GM23248 (cell line): ENCODE measurements around the gene BICRA. TPM values are rescaled to one million over a fixed set of nuclear protein-coding genes. Genes with fewer than 3 reads are reported as not detected.

Experiments
- DNase-seq: peaks from one replicate; pipeline ENCODE4 v3.0.0-alpha.2; 2015
- H2AFZ ChIP-seq: fragments of 200-600 bp; sonication (generic); 2 replicates; pipeline ENCODE4 v1.6.1; 2016; ENCODE audit warnings: antibody characterized with exemption
- H3F3A ChIP-seq: fragments of 200-600 bp; sonication (generic); 2 replicates; pipeline ENCODE4 v1.6.1; 2016; ENCODE audit warnings: mild to moderate bottlenecking, antibody characterized with exemption, mixed run types; ENCODE audit not compliant: insufficient read depth
- H3K27ac ChIP-seq: fragments of 200-600 bp; sonication (generic); 2 replicates; pipeline ENCODE4 v1.5.1; 2016; ENCODE audit warnings: mild to moderate bottlenecking
- H3K27me3 ChIP-seq: fragments of 200-600 bp; sonication (generic); replicated peaks from 2 replicates; pipeline ENCODE4 v1.6.1; 2016; ENCODE audit warnings: mild to moderate bottlenecking; ENCODE audit not compliant: insufficient read depth
- H3K36me3 ChIP-seq: fragments of 200-600 bp; sonication (generic); 2 replicates; pipeline ENCODE4 v1.6.1; 2016; ENCODE audit warnings: low read depth, mild to moderate bottlenecking
- H3K4me1 ChIP-seq: fragments of 200-600 bp; sonication (generic); 2 replicates; pipeline ENCODE4 v1.6.1; 2016; ENCODE audit warnings: mild to moderate bottlenecking; ENCODE audit not compliant: insufficient read depth
- H3K4me2 ChIP-seq: fragments of 200-600 bp; sonication (generic); one replicate; pipeline ENCODE4 v1.6.1; 2016; ENCODE audit warnings: mild to moderate bottlenecking; ENCODE audit not compliant: unreplicated experiment
- H3K4me3 ChIP-seq: fragments of 200-600 bp; sonication (generic); 2 replicates; pipeline ENCODE4 v1.5.1; 2016; ENCODE audit warnings: mild to moderate bottlenecking
- H3K79me2 ChIP-seq: fragments of 200-600 bp; sonication (generic); 2 replicates; pipeline ENCODE4 v1.6.1; 2016; ENCODE audit warnings: mild to moderate bottlenecking; ENCODE audit not compliant: insufficient read depth
- H3K9ac ChIP-seq: fragments of 200-600 bp; sonication (generic); 2 replicates; pipeline ENCODE4 v1.6.1; 2016; ENCODE audit warnings: mild to moderate bottlenecking
- H3K9me2 ChIP-seq: fragments of 200-600 bp; sonication (generic); 2 replicates; pipeline ENCODE4 v1.6.1; 2016; ENCODE audit warnings: mixed run types, mild to moderate bottlenecking, moderate library complexity; ENCODE audit not compliant: insufficient read depth
- H3K9me3 ChIP-seq: fragments of 200-600 bp; sonication (generic); one replicate; pipeline ENCODE4 v1.6.1; 2017; ENCODE audit warnings: low read depth
- H4K20me1 ChIP-seq: fragments of 200-600 bp; sonication (generic); 2 replicates; pipeline ENCODE4 v1.6.0; 2016; ENCODE audit not compliant: insufficient read depth
- EZH2 ChIP-seq: fragments of 200-600 bp; sonication (generic); IDR thresholded peaks from 2 replicates; pipeline ENCODE4 v1.6.1; 2018; ENCODE audit warnings: antibody characterized with exemption, mild to moderate bottlenecking; ENCODE audit not compliant: insufficient read depth, poor library complexity, severe bottlenecking
- EZH2phosphoT487 ChIP-seq: fragments of 200-600 bp; sonication (generic); IDR thresholded peaks from 2 replicates; pipeline ENCODE4 v1.6.1; 2018; ENCODE audit warnings: antibody characterized with exemption, moderate library complexity, mild to moderate bottlenecking, low read depth; ENCODE audit not compliant: insufficient read depth
- WGBS, 2 experiments: methylation state at CpG; one replicate each; pipeline ENCODE4 v1.1.6; 2015 to 2017; ENCODE audit warnings: low lambda C conversion rate in 2 of 2, low coverage in 1 of 2; ENCODE audit errors: missing lambda C conversion rate in 2 of 2; 5-methylcytosine and 5-hydroxymethylcytosine counted together
- in situ Hi-C: fragments of 300-500 bp; cut with MboI; formaldehyde crosslinking; loops from 2 replicates; pipeline ENCODE4 v1.15.0; 2020
- polyA plus RNA-seq: library from polyadenylated mRNA; unstranded; fragments of >200 nt; fragmentation: Nextera tagmentation; extraction: Ambion mirVana; gene quantifications from 2 replicates; pipeline ENCODE4 v1.2.1, GENCODE V29; 2016
- total RNA-seq: library from RNA; depleted of rRNA; stranded (reverse); fragments of >200 nt; shearing (Covaris generic); gene quantifications from 2 replicates; pipeline ENCODE4 v1.2.3, GENCODE V29; 2014

BICRA gene
- total and polyA plus RNA-seq, 2 experiments from 2014 or later: 0.86 to 1.1 TPM

DNA sequence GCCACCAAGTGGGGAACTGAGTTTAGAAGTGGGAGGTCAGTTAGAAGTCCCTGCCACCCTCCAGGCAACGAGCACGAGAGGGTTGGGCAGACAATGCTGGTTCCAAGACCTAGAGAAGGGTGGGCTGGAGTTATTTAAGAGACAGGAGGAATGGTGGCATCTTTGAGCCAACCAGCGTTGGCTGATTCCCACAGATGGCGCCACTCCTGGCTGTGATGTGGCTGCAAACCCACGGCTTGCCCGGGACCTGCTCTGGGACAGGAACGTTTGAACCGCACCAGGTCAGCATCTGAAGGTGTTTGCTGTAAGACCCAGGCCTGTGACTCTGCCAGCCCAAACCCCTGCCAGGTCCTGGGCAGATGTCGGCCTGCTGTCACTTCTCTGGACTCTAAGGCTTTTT, 42.8 kb downstream of the BICRA start:
- H3K9me3 ChIP-seq: no peaks in the 10 kb centered on the region
- no peaks in the 10 kb centered on the region for H3K27me3 ChIP-seq
- in situ Hi-C loops: no loop called here
- no peak overlapping the region for H3K9ac ChIP-seq
- no peaks in the 10 kb centered on the region for H3K9me2 ChIP-seq
- H3K79me2 ChIP-seq: peaks cover 100% of the 10 kb centered on the region
- H4K20me1 ChIP-seq: 0 out of 2 replicates have a peak, but pooled peaks cover 5% of the 10 kb centered on the region
- WGBS, 2 experiments: 58 to 61% methylated on average over 9 of the region's 9 CpGs
- no peak overlapping the region for H3K4me2 ChIP-seq
- no peak overlapping the region for H2AFZ ChIP-seq
- no peak overlapping the region for H3K27ac ChIP-seq
- no peaks in the 10 kb centered on the region for H3F3A ChIP-seq
- peaks cover 3% of the 10 kb centered on the region; the same call in 1 of the 2 replicates for H3K36me3 ChIP-seq
- no peak for DNase-seq
- no peak for TF ChIP-seq EZH2
- no peak for TF ChIP-seq EZH2phosphoT487
- no peak overlapping the region for H3K4me3 ChIP-seq
- no peaks in the 10 kb centered on the region for H3K4me1 ChIP-seq

DNA sequence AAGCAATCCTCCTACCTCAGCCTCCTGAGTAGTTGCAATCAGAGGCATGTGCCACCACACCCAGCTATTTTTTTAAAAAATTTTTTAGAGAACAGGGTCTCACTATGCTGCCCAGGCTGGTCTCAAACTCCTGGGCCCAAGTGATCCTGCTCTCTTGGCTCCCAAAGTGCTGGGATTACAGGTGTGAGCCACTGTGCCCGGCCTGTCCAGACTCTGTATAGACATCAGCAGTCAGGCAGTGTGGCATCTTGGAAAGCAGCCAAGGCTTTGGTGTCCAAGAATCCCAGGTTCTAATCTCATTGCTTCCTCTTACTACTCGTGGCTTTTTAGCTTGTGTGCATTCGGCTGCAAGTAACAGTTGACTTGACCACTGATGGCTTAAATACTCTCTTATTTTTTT, 43.4 kb downstream of the BICRA start:
- 47 to 59% methylated on average over 3 of the region's 3 CpGs for WGBS, 2 experiments

GRCh38 chr19:47653856-47654255, 44.9 kb downstream of the BICRA start:
- H3K27me3 ChIP-seq: no peaks in the 10 kb centered on the region
- no peak overlapping the region for H3K27ac ChIP-seq
- DNase-seq: no peak
- WGBS, 2 experiments: 93 to 96% methylated on average over 13 of the region's 13 CpGs
- in situ Hi-C loops: no loop called here
- no peaks in the 10 kb centered on the region for H3K9me3 ChIP-seq
- H3K79me2 ChIP-seq: peaks cover 100% of the 10 kb centered on the region
- no peak overlapping the region for H3K4me2 ChIP-seq
- no peaks in the 10 kb centered on the region for H3K9me2 ChIP-seq
- 0 out of 2 replicates have a peak, but pooled peaks cover 5% of the 10 kb centered on the region for H4K20me1 ChIP-seq
- no peak for TF ChIP-seq EZH2phosphoT487
- no peak overlapping the region for H3K9ac ChIP-seq
- H3K4me1 ChIP-seq: no peaks in the 10 kb centered on the region
- H3F3A ChIP-seq: no peaks in the 10 kb centered on the region
- H3K4me3 ChIP-seq: no peak overlapping the region
- no peak overlapping the region for H2AFZ ChIP-seq
- H3K36me3 ChIP-seq: no peaks in the 10 kb centered on the region; the same call in 1 of the 2 replicates

More for the DNA sequence above, 43.4 kb downstream of the BICRA start:
- Histone ChIP-seq H3K79me2 (peaks cover 100% of the 10 kb centered on the region), H3K36me3 (no peaks in the 10 kb centered on the region; the same call in 1 of the 2 replicates), H3K9me3 (no peaks in the 10 kb centered on the region), H3K4me3 (no peak overlapping the region), H3K4me2 (no peak overlapping the region), H4K20me1 (0 out of 2 replicates have a peak, but pooled peaks cover 5% of the 10 kb centered on the region), H3F3A (no peaks in the 10 kb centered on the region), H3K27ac (no peak overlapping the region), H3K9ac (no peak overlapping the region), H3K27me3 (no peaks in the 10 kb centered on the region), H3K9me2 (no peaks in the 10 kb centered on the region), H2AFZ (no peak overlapping the region), H3K4me1 (no peaks in the 10 kb centered on the region)
- TF ChIP-seq EZH2: no peak
- no peak for DNase-seq
- in situ Hi-C loops: no loop called here

DNA sequence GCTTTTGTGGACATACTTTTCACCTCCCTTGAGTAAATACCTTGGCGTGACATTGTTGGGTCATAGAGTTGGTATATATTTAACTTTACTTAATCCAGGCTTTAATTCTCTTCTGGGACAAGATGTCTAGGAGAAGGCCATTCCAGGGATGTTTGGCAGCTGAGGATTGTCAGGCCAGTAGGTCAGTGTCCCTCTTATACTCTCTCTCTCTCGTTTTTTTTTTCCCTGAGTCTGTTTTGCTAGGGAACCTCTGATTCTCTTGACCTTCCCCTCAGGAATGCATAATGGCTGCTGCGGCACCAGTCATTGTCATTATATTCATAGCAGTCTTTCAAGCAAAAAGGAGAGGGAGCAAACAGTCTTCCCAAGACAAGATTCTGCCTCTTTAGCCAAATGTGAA, 48.8 kb downstream of the BICRA start:
- WGBS, 2 experiments: 80 to 92% methylated on average over 3 of the region's 3 CpGs
- H3K27ac ChIP-seq: no peak overlapping the region
- H3F3A ChIP-seq: peaks cover 12% of the 10 kb centered on the region
- no peaks in the 10 kb centered on the region; the same call in 1 of the 2 replicates for H3K36me3 ChIP-seq
- H3K9me2 ChIP-seq: no peaks in the 10 kb centered on the region
- 0 out of 2 replicates have a peak, but pooled peaks cover 5% of the 10 kb centered on the region for H4K20me1 ChIP-seq
- no peaks in the 10 kb centered on the region for H3K27me3 ChIP-seq
- peaks cover 100% of the 10 kb centered on the region for H3K79me2 ChIP-seq
- no peaks in the 10 kb centered on the region for H3K9me3 ChIP-seq
- peaks cover 16% of the 10 kb centered on the region for H3K4me1 ChIP-seq
- no peak overlapping the region for H3K9ac ChIP-seq
- DNase-seq: no peak
- H2AFZ ChIP-seq: no peak overlapping the region
- in situ Hi-C loops: no loop called here
- H3K4me3 ChIP-seq: no peak overlapping the region
- TF ChIP-seq EZH2phosphoT487: no peak
- TF ChIP-seq EZH2: no peak
- no peak overlapping the region for H3K4me2 ChIP-seq
